WTC11 (cell line): ENCODE results near the gene DRC1. TPM values are rescaled to one million over a fixed set of nuclear protein-coding genes. Genes with fewer than 3 reads are reported as not detected.

ENCODE experiments used
- ATAC-seq: fragments of 200-7000 bp; cut with Tn5 transposase; 2 replicates; pipeline ENCODE4 v1.10.0; 2021; ENCODE audit warnings: mild to moderate bottlenecking, moderate library complexity
- CTCF ChIA-PET: fragments of 300-600 bp; sonication (Branson Sonifier 250); formaldehyde crosslinking; loops from one replicate; lab custom pipeline; 2021; ENCODE audit warnings: antibody characterized with exemption; lab: Charles Lee
- POLR2A ChIA-PET: fragments of 350-600 bp; sonication (Branson Sonifier 250); formaldehyde crosslinking; loops from one replicate; lab custom pipeline; 2021; ENCODE audit warnings: antibody characterized with exemption; lab: Charles Lee
- DNase-seq: peaks from one replicate; pipeline ENCODE4 v3.0.0; 2021; ENCODE audit warnings: low spot score
- H3K27ac Mint-ChIP-seq: 2 replicates; pipeline ENCODE4 v1.8.0; 2021; ENCODE audit warnings: mixed read lengths
- H3K27me3 Mint-ChIP-seq: 2 replicates; pipeline ENCODE4 v1.8.0; 2021; ENCODE audit warnings: low read depth, mild to moderate bottlenecking, moderate library complexity, mixed read lengths
- H3K36me3 Mint-ChIP-seq: 2 replicates; pipeline ENCODE4 v1.8.0; 2021; ENCODE audit warnings: mixed read lengths
- H3K4me1 Mint-ChIP-seq: 2 replicates; pipeline ENCODE4 v1.8.0; 2022; ENCODE audit warnings: mixed read lengths
- H3K4me3 Mint-ChIP-seq: 2 replicates; pipeline ENCODE4 v1.8.0; 2021; ENCODE audit warnings: mild to moderate bottlenecking, moderate library complexity, mixed read lengths
- H3K9me3 Mint-ChIP-seq: 2 replicates; pipeline ENCODE4 v1.8.0; 2021; ENCODE audit warnings: mixed read lengths
- ATF2 ChIP-seq: sonication (generic); formaldehyde crosslinking; IDR thresholded peaks from 2 replicates; pipeline ENCODE4 v1.8.1; 2022; ENCODE audit warnings: low read depth, missing genetic modification reagents, borderline replicate concordance
- ATF3 ChIP-seq: sonication (generic); formaldehyde crosslinking; conservative IDR thresholded peaks from 2 replicates; pipeline ENCODE4 v1.8.1; 2022; ENCODE audit warnings: mild to moderate bottlenecking, missing genetic modification reagents
- CTCF ChIP-seq: fragments of 200-600 bp; IDR thresholded peaks from 2 replicates; pipeline ENCODE4 v1.8.0; 2022; ENCODE audit warnings: antibody characterized with exemption
- FOXP1 ChIP-seq: sonication (generic); formaldehyde crosslinking; IDR thresholded peaks from 2 replicates; pipeline ENCODE4 v1.8.0; 2022; ENCODE audit warnings: missing genetic modification reagents, mild to moderate bottlenecking, moderate library complexity, borderline replicate concordance
- GTF2I ChIP-seq: fragments of 250-450 bp; sonication (Bioruptor Pico); conservative IDR thresholded peaks from 2 replicates; pipeline ENCODE4 v1.4.0; 2021; ENCODE audit warnings: mild to moderate bottlenecking
- MYBL2 ChIP-seq: sonication (generic); formaldehyde crosslinking; IDR thresholded peaks from 2 replicates; pipeline ENCODE4 v1.8.1; 2023; ENCODE audit warnings: mild to moderate bottlenecking, moderate library complexity, missing genetic modification reagents
- PREB ChIP-seq: sonication (generic); formaldehyde crosslinking; IDR thresholded peaks from 2 replicates; pipeline ENCODE4 v1.8.1; 2022; ENCODE audit warnings: mild to moderate bottlenecking, missing genetic modification reagents, moderate library complexity, borderline replicate concordance
- PRRX2 ChIP-seq: fragments of 250-450 bp; sonication (Bioruptor Pico); IDR thresholded peaks from 2 replicates; pipeline ENCODE4 v1.8.0; 2021; ENCODE audit warnings: mild to moderate bottlenecking
- SMAD3 ChIP-seq: sonication (generic); formaldehyde crosslinking; IDR thresholded peaks from 2 replicates; pipeline ENCODE4 v1.8.0; 2022; ENCODE audit warnings: missing genetic modification reagents, mild to moderate bottlenecking, borderline replicate concordance
- SMAD4 ChIP-seq: sonication (generic); formaldehyde crosslinking; IDR thresholded peaks from 2 replicates; pipeline ENCODE4 v1.8.0; 2022; ENCODE audit warnings: mild to moderate bottlenecking, missing genetic modification reagents
- TCF7 ChIP-seq: sonication (generic); formaldehyde crosslinking; IDR thresholded peaks from 2 replicates; pipeline ENCODE4 v1.8.0; 2022; ENCODE audit warnings: mild to moderate bottlenecking, low read depth, missing genetic modification reagents, moderate library complexity
- TEAD4 ChIP-seq: sonication (generic); formaldehyde crosslinking; IDR thresholded peaks from 2 replicates; pipeline ENCODE4 v1.8.0; 2022; ENCODE audit warnings: mild to moderate bottlenecking, missing genetic modification reagents
- ZBTB43 ChIP-seq: sonication (generic); formaldehyde crosslinking; IDR thresholded peaks from 2 replicates; pipeline ENCODE4 v1.8.1; 2023; ENCODE audit warnings: mild to moderate bottlenecking, missing genetic modification reagents
- ZNF138 ChIP-seq: sonication (generic); formaldehyde crosslinking; conservative IDR thresholded peaks from 2 replicates; pipeline ENCODE4 v1.8.1; 2022; ENCODE audit warnings: mild to moderate bottlenecking, moderate library complexity, missing genetic modification reagents
- ZNF232 ChIP-seq: sonication (generic); formaldehyde crosslinking; IDR thresholded peaks from 2 replicates; pipeline ENCODE4 v1.8.0; 2022; ENCODE audit warnings: mild to moderate bottlenecking, missing genetic modification reagents
- ZNF263 ChIP-seq: sonication (generic); formaldehyde crosslinking; IDR thresholded peaks from 2 replicates; pipeline ENCODE4 v1.8.1; 2022; ENCODE audit warnings: low read depth, mild to moderate bottlenecking, moderate library complexity, missing genetic modification reagents
- total RNA-seq: library from RNA; stranded (reverse); gene quantifications from 3 replicates; pipeline ENCODE4 v1.2.3, GENCODE V29; 2021

Gene DRC1
- total RNA-seq, 1 experiment from 2014 or later: 0.55 TPM

GRCh38 chr2:26478366-26478765, 76.6 kb downstream of the DRC1 start:
- CTCF ChIA-PET: interaction anchor here (0.8 to 2.2 kb wide), 6 partner anchors 9 to 100 kb away, joined by 3 to 11 read pairs (median 4); no protein-coding TSS in a partner anchor
- Mint-ChIP-seq H3K4me1 (peaks cover 4% of the 10 kb centered on the region), H3K9me3 (no peaks in the 10 kb centered on the region), H3K27ac (no peak overlapping the region), H3K4me3 (no peak overlapping the region), H3K27me3 (no peaks in the 10 kb centered on the region), H3K36me3 (no peaks in the 10 kb centered on the region)
- ATAC-seq (no peak), DNase-seq (no peak)
- no peak for TF ChIP-seq ZNF138 (CRISPR knock-in tag)
- POLR2A ChIA-PET: no interaction called here

- DNase-seq (no peak), ATAC-seq (peak; percentile 29)
- Mint-ChIP-seq H3K9me3 (no peaks in the 10 kb centered on the region), H3K4me3 (no peak overlapping the region), H3K27ac (no peak overlapping the region), H3K36me3 (no peaks in the 10 kb centered on the region), H3K4me1 (peaks cover 4% of the 10 kb centered on the region), H3K27me3 (no peaks in the 10 kb centered on the region)
- ChIA-PET CTCF (interaction anchor here (1.0 to 1.5 kb wide), 2 partner anchors 17 to 99 kb away, joined by 3 to 5 read pairs; no protein-coding TSS in a partner anchor), POLR2A (no interaction called here)
- TF ChIP-seq MYBL2 (CRISPR knock-in tag) (no peak), ZBTB43 (no peak), TEAD4 (no peak), SMAD4 (no peak), ZNF232 (CRISPR knock-in tag) (no peak), PREB (CRISPR knock-in tag) (no peak)
These were observed 77.5 kb downstream of the DRC1 start for GRCh38 chr2:26479131-26479788.

GRCh38 chr2:26479789-26480565, 78.3 kb downstream of the DRC1 start:
- ATAC-seq (no peak; the same call in 1 of the 2 replicates), DNase-seq (no peak)
- ChIA-PET POLR2A (no interaction called here), CTCF (interaction anchor here (1.0 to 1.5 kb wide), 4 partner anchors 9 to 18 kb away, joined by 3 to 6 read pairs (median 4); no protein-coding TSS in a partner anchor)
- H3K27me3 Mint-ChIP-seq: no peaks in the 10 kb centered on the region
- no peak for TF ChIP-seq ATF2 (CRISPR knock-in tag)
- TF ChIP-seq ZNF263 (CRISPR knock-in tag): no peak
- TF ChIP-seq ZNF138 (CRISPR knock-in tag): no peak
- no peak for TF ChIP-seq CTCF
- TF ChIP-seq FOXP1: no peak
- TF ChIP-seq SMAD3 (CRISPR knock-in tag): no peak
- TF ChIP-seq TCF7 (CRISPR knock-in tag): no peak
- no peak for TF ChIP-seq GTF2I (CRISPR knock-in tag)
- no peak for TF ChIP-seq PRRX2 (CRISPR knock-in tag)
- TF ChIP-seq ATF3 (CRISPR knock-in tag): no peak
- H3K4me3 Mint-ChIP-seq: no peak overlapping the region
- H3K4me1 Mint-ChIP-seq: peaks cover 4% of the 10 kb centered on the region
- no peak overlapping the region for H3K27ac Mint-ChIP-seq
- H3K36me3 Mint-ChIP-seq: no peaks in the 10 kb centered on the region
- H3K9me3 Mint-ChIP-seq: no peaks in the 10 kb centered on the region
